A549 treated with dexamethasone at 1 μM for 4 hours (cell line): ENCODE measurements around the gene PCDHB14. TPM values are rescaled to one million over a fixed set of nuclear protein-coding genes. Genes with fewer than 3 reads are reported as not detected.

Experiments used
- total RNA-seq: library from RNA; stranded (reverse); fragments of 200-300 nt; extraction: Qiagen RNA extraction; gene quantifications from 5 replicates; pipeline ENCODE4 v1.2.3, GENCODE V29; 2022

Gene PCDHB14
- total RNA-seq: 0.01 to 0.09 TPM (median 0.06 TPM) in 5 replicates

DNA sequence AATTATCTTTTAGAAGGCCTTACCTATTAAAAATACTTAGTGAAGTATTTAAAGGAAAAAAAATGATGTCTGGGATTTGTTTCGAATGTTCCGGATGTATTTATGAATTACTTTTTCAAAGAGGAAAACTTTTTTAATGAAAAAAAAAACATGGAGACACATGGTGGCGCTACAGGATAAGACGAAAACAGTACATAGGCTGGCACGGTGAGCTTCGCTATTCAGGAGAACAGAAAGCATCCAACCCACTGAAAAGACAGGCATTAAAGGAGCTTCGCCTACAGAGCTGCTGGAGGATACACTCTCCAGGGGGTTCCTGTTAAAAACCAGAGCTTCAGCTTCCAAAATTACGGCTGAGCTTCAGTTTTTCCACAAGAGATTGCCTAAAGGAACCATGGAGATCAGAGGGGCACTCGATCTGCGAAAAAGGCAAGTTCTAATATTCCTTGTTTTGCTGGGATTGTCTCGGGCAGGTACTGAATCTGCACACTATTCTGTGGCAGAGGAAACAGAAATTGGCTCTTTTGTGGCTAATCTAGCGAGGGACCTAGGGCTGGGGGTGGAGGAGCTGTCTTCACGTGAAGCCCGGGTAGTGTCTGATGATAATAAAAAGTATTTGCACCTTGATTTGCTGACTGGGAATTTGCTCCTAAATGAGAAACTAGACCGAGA, at the start of gene PCDHB14:
PCDHB14 (plus strand) TSS at position 232 of the 672 bp plus-strand sequence; CDS start at position 395, 163 bp downstream.

GRCh38 chr5:141177577-141178191, 45.5 kb upstream of the PCDHB14 start, which contains the start of gene PCDHB8:
TSS of gene PCDHB8 (plus strand) at chr5:141177790. CDS start at chr5:141178035, 245 bp downstream.

GRCh38 chr5:141182248-141182647, 40.9 kb upstream of the PCDHB14 start, which contains the start of gene PCDHB16:
TSS of gene PCDHB16 (plus strand) at chr5:141182387. CDS start at chr5:141182560, 173 bp downstream.

GRCh38 chr5:141186897-141187512, 36.1 kb upstream of the PCDHB14 start, which contains the start of gene PCDHB9:
TSS of gene PCDHB9 (plus strand) at chr5:141187161. CDS start at chr5:141187319, 158 bp downstream.

DNA sequence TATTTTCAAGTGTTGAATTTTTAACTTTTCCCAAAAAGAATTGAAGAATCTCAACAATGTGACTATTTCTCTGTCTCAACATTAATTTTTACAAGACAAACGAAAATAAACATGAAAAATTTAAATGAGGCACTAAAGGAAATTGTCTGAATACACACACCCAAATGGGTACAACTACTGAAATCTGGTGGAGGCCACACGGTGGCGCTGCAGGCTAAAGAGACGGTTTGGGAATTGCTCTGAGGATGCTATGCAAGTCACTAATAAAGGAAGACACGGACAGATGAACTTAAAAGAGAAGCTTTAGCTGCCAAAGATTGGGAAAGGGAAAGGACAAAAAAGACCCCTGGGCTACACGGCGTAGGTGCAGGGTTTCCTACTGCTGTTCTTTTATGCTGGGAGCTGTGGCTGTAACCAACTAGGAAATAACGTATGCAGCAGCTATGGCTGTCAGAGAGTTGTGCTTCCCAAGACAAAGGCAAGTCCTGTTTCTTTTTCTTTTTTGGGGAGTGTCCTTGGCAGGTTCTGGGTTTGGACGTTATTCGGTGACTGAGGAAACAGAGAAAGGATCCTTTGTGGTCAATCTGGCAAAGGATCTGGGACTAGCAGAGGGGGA, 30.9 kb upstream of the PCDHB14 start, which contains the start of gene PCDHB10:
PCDHB10 (plus strand) TSS at position 244 of the 616 bp plus-strand sequence; CDS start at position 444, 200 bp downstream.

GRCh38 chr5:141199359-141200235, 23.5 kb upstream of the PCDHB14 start, which contains the start of gene PCDHB11:
TSS of gene PCDHB11 (plus strand) at chr5:141199627. CDS start at chr5:141199775, 148 bp downstream.

GRCh38 chr5:141208478-141208877, 14.7 kb upstream of the PCDHB14 start, which contains the start of gene PCDHB12:
TSS of gene PCDHB12 (plus strand) at chr5:141208719. CDS start at chr5:141208908, 189 bp downstream.

GRCh38 chr5:141213656-141214339, 9.3 kb upstream of the PCDHB14 start, which contains the start of gene PCDHB13:
TSS of gene PCDHB13 (plus strand) at chr5:141213919. CDS start at chr5:141214124, 205 bp downstream.

DNA sequence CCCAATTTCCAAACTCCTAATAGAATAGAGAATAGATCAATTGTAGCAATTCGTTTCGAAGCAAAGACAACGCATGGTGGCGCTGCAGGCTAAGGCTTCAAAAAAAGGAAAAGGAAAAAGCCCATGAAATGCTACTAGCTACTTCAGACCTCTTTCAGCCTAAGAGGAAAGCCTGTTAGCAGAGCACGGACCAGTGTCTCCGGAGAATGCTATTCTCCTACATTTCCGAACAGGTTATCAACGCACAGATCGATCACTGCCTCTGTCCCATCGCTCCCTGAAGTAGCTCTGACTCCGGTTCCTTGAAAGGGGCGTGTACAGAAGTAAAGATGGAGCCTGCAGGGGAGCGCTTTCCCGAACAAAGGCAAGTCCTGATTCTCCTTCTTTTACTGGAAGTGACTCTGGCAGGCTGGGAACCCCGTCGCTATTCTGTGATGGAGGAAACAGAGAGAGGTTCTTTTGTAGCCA, 22.1 kb downstream of the PCDHB14 start, which contains the start of gene PCDHB15:
PCDHB15 (plus strand) TSS at position 146 of the 468 bp plus-strand sequence; CDS start at position 330, 184 bp downstream.

Other genes starting within 250 kb of the PCDHB14 start
- gene PCDHB1, start 172.0 kb upstream of the PCDHB14 start, total RNA-seq: not detected in 5 replicates
- gene PCDHB2, start 128.7 kb upstream of the PCDHB14 start, total RNA-seq: 3.1 to 3.9 TPM (median 3.5 TPM) in 5 replicates
- gene PCDHB3, start 122.9 kb upstream of the PCDHB14 start, total RNA-seq: 0.04 to 0.30 TPM (median 0.15 TPM) in 4 of 5 replicates, not detected in the other
- 0.02 to 0.12 TPM (median 0.02 TPM) in 3 of 5 replicates, not detected in the others for gene PCDHB4, start 101.5 kb upstream of the PCDHB14 start, total RNA-seq
- 1.1 to 1.6 TPM (median 1.4 TPM) in 5 replicates for gene PCDHB5, start 88.1 kb upstream of the PCDHB14 start, total RNA-seq
- gene PCDHB6, start 73.3 kb upstream of the PCDHB14 start, total RNA-seq: 0.74 to 1.2 TPM (median 0.88 TPM) in 5 replicates
- 0.02 TPM in 1 of 5 replicates, not detected in the others for gene PCDHB7, start 50.7 kb upstream of the PCDHB14 start, total RNA-seq
- 0.15 to 0.41 TPM (median 0.29 TPM) in 5 replicates for gene PCDHB8, start 45.6 kb upstream of the PCDHB14 start, total RNA-seq
- 0.05 to 0.15 TPM (median 0.09 TPM) in 5 replicates for gene PCDHB16, start 41.0 kb upstream of the PCDHB14 start, total RNA-seq
- 0.02 to 0.07 TPM in 2 of 5 replicates, not detected in the others for gene PCDHB9, start 36.2 kb upstream of the PCDHB14 start, total RNA-seq
- 0.06 to 0.08 TPM (median 0.07 TPM) in 3 of 5 replicates, not detected in the others for gene PCDHB10, start 31.0 kb upstream of the PCDHB14 start, total RNA-seq
- 0.07 to 0.08 TPM (median 0.07 TPM) in 4 of 5 replicates, not detected in the other for gene PCDHB11, start 23.7 kb upstream of the PCDHB14 start, total RNA-seq
- gene PCDHB12, start 14.6 kb upstream of the PCDHB14 start, total RNA-seq: 0.03 to 0.05 TPM in 2 of 5 replicates, not detected in the others
- 0.04 to 0.09 TPM (median 0.07 TPM) in 5 replicates for gene PCDHB13, start 9.4 kb upstream of the PCDHB14 start, total RNA-seq
- gene PCDHB15, start 22.1 kb downstream of the PCDHB14 start, total RNA-seq: 0.05 to 0.16 TPM (median 0.05 TPM) in 5 replicates
- not detected in 5 replicates for gene SLC25A2, start 80.7 kb downstream of the PCDHB14 start, total RNA-seq
- 61.8 to 74.9 TPM (median 70.3 TPM) in 5 replicates for gene TAF7, start 97.4 kb downstream of the PCDHB14 start, total RNA-seq
- 0.22 to 0.32 TPM (median 0.26 TPM) in 5 replicates for gene PCDHGA1, start 107.2 kb downstream of the PCDHB14 start, total RNA-seq
- gene PCDHGA2, start 115.4 kb downstream of the PCDHB14 start, total RNA-seq: 0.46 to 0.83 TPM (median 0.69 TPM) in 5 replicates
- 0.02 to 0.05 TPM (median 0.03 TPM) in 4 of 5 replicates, not detected in the other for gene PCDHGA3, start 120.5 kb downstream of the PCDHB14 start, total RNA-seq
- 1.5 to 2.2 TPM (median 1.8 TPM) in 5 replicates for gene PCDHGB1, start 126.8 kb downstream of the PCDHB14 start, total RNA-seq
- 0.08 to 0.21 TPM (median 0.14 TPM) in 5 replicates for gene PCDHGA4, start 131.7 kb downstream of the PCDHB14 start, total RNA-seq
- gene PCDHGB2, start 136.7 kb downstream of the PCDHB14 start, total RNA-seq: 0.05 to 0.16 TPM (median 0.11 TPM) in 5 replicates
- gene PCDHGA5, start 140.8 kb downstream of the PCDHB14 start, total RNA-seq: 0.09 to 0.21 TPM (median 0.15 TPM) in 5 replicates
- gene PCDHGB3, start 146.9 kb downstream of the PCDHB14 start, total RNA-seq: 0.09 to 0.43 TPM (median 0.21 TPM) in 5 replicates
- gene PCDHGA6, start 150.5 kb downstream of the PCDHB14 start, total RNA-seq: 0.12 to 0.32 TPM (median 0.29 TPM) in 5 replicates
- gene PCDHGA7, start 159.4 kb downstream of the PCDHB14 start, total RNA-seq: 0.73 to 1.1 TPM (median 0.95 TPM) in 5 replicates
- gene PCDHGB4, start 164.4 kb downstream of the PCDHB14 start, total RNA-seq: 0.50 to 1.2 TPM (median 0.97 TPM) in 5 replicates
- gene PCDHGA8, start 169.3 kb downstream of the PCDHB14 start, total RNA-seq: 0.03 to 0.05 TPM (median 0.04 TPM) in 3 of 5 replicates, not detected in the others
- gene PCDHGB5, start 174.6 kb downstream of the PCDHB14 start, total RNA-seq: 2.0 to 2.7 TPM (median 2.5 TPM) in 5 replicates
- 0.04 to 0.07 TPM (median 0.05 TPM) in 4 of 5 replicates, not detected in the other for gene PCDHGA9, start 179.4 kb downstream of the PCDHB14 start, total RNA-seq
- 0.08 to 0.15 TPM (median 0.13 TPM) in 5 replicates for gene PCDHGB6, start 184.7 kb downstream of the PCDHB14 start, total RNA-seq
- gene PCDHGA10, start 189.6 kb downstream of the PCDHB14 start, total RNA-seq: 0.02 TPM in 2 of 5 replicates, not detected in the others
- gene PCDHGB7, start 194.3 kb downstream of the PCDHB14 start, total RNA-seq: 0.02 to 0.11 TPM (median 0.07 TPM) in 5 replicates
- 0.02 to 0.03 TPM in 2 of 5 replicates, not detected in the others for gene PCDHGA11, start 197.7 kb downstream of the PCDHB14 start, total RNA-seq
- gene PCDHGA12, start 207.2 kb downstream of the PCDHB14 start, total RNA-seq: not detected in 5 replicates